K562 (cell line): ENCODE results near the gene POLR3GL. TPM values are rescaled to one million over a fixed set of nuclear protein-coding genes. Genes with fewer than 3 reads are reported as not detected.

Experiments
- CBFA2T3 ChIP-seq: fragments of 450-650 bp; IDR thresholded peaks from 2 replicates; pipeline ENCODE4 v1.6.1; 2017
- CHD2 ChIP-seq: IDR thresholded peaks from 2 replicates; pipeline ENCODE4 v1.6.1; 2011; ENCODE audit warnings: low read depth, low read length
- FOXA3 ChIP-seq, 2 experiments: fragments of 450-650 bp in 1 of 2; sonication (generic) in 1 of 2; formaldehyde crosslinking; IDR thresholded peaks in 1 of 2; conservative IDR thresholded peaks in 1 of 2; 2 replicates each; pipeline versions ENCODE4 v1.4.0 to v1.8.0; 2020 to 2022; ENCODE audit warnings: mild to moderate bottlenecking in 2 of 2, missing genetic modification reagents in 1 of 2
- GABPB1 ChIP-seq: sonication (generic); formaldehyde crosslinking; IDR thresholded peaks from 2 replicates; pipeline ENCODE4 v1.8.0; 2022; ENCODE audit warnings: mild to moderate bottlenecking, missing genetic modification reagents
- HDAC8 ChIP-seq: fragments of 450-650 bp; IDR thresholded peaks from 2 replicates; pipeline ENCODE4 v1.6.1; 2016; ENCODE audit warnings: mild to moderate bottlenecking, missing genetic modification characterization, moderate library complexity, missing compliant biosample characterization
- HIVEP1 ChIP-seq: fragments of 250-450 bp; sonication (Bioruptor Pico); IDR thresholded peaks from 2 replicates; pipeline ENCODE4 v1.4.0; 2020; ENCODE audit warnings: mild to moderate bottlenecking
- KDM4B ChIP-seq, 2 experiments: fragments of 450-650 bp in 1 of 2; sonication (generic) in 1 of 2; IDR thresholded peaks; 2 replicates each; pipeline ENCODE4 v1.6.1; 2016 to 2017; ENCODE audit warnings: borderline replicate concordance in 2 of 2, antibody characterized with exemption in 1 of 2, low read depth in 1 of 2, mild to moderate bottlenecking in 1 of 2
- NCOR1 ChIP-seq: fragments of 450-650 bp; IDR thresholded peaks from 2 replicates; pipeline ENCODE4 v1.6.1; 2016; ENCODE audit warnings: mild to moderate bottlenecking, moderate library complexity
- PTTG1 ChIP-seq: fragments of 450-650 bp; IDR thresholded peaks from 2 replicates; pipeline ENCODE4 v1.6.1; 2016; ENCODE audit warnings: low read depth, mild to moderate bottlenecking, missing genetic modification characterization, missing compliant biosample characterization
- RBM14 ChIP-seq: fragments of 200-400 bp; formaldehyde crosslinking; IDR thresholded peaks from 2 replicates; pipeline ENCODE4 v1.6.1; 2018; ENCODE audit warnings: low read depth, mild to moderate bottlenecking, low read length, moderate library complexity, borderline replicate concordance; ENCODE audit not compliant: insufficient read depth
- RFX1 ChIP-seq: fragments of 450-650 bp; IDR thresholded peaks from 2 replicates; pipeline ENCODE4 v1.6.1; 2016; ENCODE audit warnings: mild to moderate bottlenecking, moderate library complexity
- RNF2 ChIP-seq: sonication (generic); IDR thresholded peaks from 2 replicates; pipeline ENCODE4 v1.6.1; 2016
- SAP30 ChIP-seq: fragments of 200-600 bp; sonication (generic); IDR thresholded peaks from 2 replicates; pipeline ENCODE4 v1.6.1; 2012; ENCODE audit warnings: borderline replicate concordance, low read depth, mild to moderate bottlenecking, moderate library complexity, low read length, control low read depth, inconsistent platforms; ENCODE audit not compliant: insufficient read depth, poor library complexity, severe bottlenecking
- SIX5 ChIP-seq, 2 experiments: IDR thresholded peaks; 2 replicates each; pipeline ENCODE4 v1.6.1; 2011; ENCODE audit warnings: low read length in 2 of 2, borderline replicate concordance in 1 of 2, low read depth in 1 of 2, mild to moderate bottlenecking in 1 of 2, moderate library complexity in 1 of 2; ENCODE audit not compliant: insufficient read depth in 1 of 2
- ZBTB7A ChIP-seq: IDR thresholded peaks from 2 replicates; pipeline ENCODE4 v1.6.1; 2011; ENCODE audit warnings: low read depth, mild to moderate bottlenecking, low read length, moderate library complexity, borderline replicate concordance; ENCODE audit not compliant: control insufficient read depth
- polyA plus RNA-seq, 8 experiments: library from polyadenylated mRNA; depleted of rRNA in 4 of 8; stranded (reverse) in 5 of 8; unstranded in 3 of 8; fragments of >200 nt; fragmentation: Nextera tagmentation in 2 of 8; fragmentation: Illumina TruSeq in 1 of 8; extraction: Ambion mirVana in 2 of 8; extraction: Trizol in 1 of 8; gene quantifications; 2 replicates each; pipeline versions ENCODE4 v1.2.1 to v1.2.3, GENCODE V29; 2011 to 2014; ENCODE audit warnings: inconsistent platforms in 1 of 8, missing spikeins in 1 of 8
- total RNA-seq, 7 experiments: library from RNA; depleted of rRNA in 6 of 7; stranded (reverse); fragments of >200 nt in 6 of 7; fragmentation: Illumina TruSeq in 2 of 7; extraction: Trizol in 2 of 7; gene quantifications; 2 replicates each; pipeline versions ENCODE4 v1.2.1 to v1.2.3, GENCODE V29; 2011 to 2021; ENCODE audit warnings: low replicate concordance in 1 of 7
- TF ChIP-seq, protein P1 (sequence below): fragments of 200-600 bp; sonication (generic); IDR thresholded peaks from one replicate; pipeline ENCODE4 v1.6.1; 2012; ENCODE audit warnings: mild to moderate bottlenecking, low read depth, low read length, inconsistent platforms
- TF ChIP-seq, protein P2 (sequence below): fragments of 250-450 bp; sonication (Bioruptor Pico); IDR thresholded peaks from 2 replicates; pipeline ENCODE4 v1.9.0; 2021; ENCODE audit warnings: mild to moderate bottlenecking

Gene POLR3GL
- total and polyA plus RNA-seq, 9 of the 15 experiments (the other 6 are each of a cell fraction or from before 2014, with no cell fraction given): 14.6 to 48.4 (median 38.2) TPM

DNA sequence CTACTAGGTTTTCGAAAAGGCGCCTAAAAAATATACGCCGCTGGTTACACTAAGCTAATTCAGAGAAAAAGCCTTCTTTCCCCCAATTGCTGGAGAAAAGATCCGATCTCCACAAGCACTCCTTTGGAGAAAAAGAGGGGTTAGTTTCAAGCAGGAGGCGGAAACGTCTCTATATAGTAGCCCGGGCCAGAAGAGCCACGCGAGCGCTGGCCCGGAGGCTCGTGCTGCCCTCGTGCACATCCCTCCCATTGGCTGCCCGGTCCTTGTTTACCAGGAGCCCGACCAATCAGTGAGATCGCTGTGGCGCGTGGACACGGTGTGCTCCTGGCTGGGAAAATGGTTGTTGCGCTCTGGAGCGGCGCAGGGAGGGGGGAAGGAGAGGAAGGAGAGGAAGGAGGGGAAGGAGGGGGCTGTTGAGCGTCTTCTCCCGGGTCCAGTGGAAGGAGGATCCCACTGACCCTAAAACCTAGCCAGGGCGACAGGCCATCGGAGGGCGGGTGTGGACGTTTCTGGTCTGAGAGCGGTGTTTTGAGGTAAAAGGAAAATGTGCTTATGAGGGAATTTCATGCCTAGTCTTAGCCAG is 32.0 kb downstream of the POLR3GL start, which contains the start of gene TXNIP (continued):
- TF ChIP-seq, protein P1, sequence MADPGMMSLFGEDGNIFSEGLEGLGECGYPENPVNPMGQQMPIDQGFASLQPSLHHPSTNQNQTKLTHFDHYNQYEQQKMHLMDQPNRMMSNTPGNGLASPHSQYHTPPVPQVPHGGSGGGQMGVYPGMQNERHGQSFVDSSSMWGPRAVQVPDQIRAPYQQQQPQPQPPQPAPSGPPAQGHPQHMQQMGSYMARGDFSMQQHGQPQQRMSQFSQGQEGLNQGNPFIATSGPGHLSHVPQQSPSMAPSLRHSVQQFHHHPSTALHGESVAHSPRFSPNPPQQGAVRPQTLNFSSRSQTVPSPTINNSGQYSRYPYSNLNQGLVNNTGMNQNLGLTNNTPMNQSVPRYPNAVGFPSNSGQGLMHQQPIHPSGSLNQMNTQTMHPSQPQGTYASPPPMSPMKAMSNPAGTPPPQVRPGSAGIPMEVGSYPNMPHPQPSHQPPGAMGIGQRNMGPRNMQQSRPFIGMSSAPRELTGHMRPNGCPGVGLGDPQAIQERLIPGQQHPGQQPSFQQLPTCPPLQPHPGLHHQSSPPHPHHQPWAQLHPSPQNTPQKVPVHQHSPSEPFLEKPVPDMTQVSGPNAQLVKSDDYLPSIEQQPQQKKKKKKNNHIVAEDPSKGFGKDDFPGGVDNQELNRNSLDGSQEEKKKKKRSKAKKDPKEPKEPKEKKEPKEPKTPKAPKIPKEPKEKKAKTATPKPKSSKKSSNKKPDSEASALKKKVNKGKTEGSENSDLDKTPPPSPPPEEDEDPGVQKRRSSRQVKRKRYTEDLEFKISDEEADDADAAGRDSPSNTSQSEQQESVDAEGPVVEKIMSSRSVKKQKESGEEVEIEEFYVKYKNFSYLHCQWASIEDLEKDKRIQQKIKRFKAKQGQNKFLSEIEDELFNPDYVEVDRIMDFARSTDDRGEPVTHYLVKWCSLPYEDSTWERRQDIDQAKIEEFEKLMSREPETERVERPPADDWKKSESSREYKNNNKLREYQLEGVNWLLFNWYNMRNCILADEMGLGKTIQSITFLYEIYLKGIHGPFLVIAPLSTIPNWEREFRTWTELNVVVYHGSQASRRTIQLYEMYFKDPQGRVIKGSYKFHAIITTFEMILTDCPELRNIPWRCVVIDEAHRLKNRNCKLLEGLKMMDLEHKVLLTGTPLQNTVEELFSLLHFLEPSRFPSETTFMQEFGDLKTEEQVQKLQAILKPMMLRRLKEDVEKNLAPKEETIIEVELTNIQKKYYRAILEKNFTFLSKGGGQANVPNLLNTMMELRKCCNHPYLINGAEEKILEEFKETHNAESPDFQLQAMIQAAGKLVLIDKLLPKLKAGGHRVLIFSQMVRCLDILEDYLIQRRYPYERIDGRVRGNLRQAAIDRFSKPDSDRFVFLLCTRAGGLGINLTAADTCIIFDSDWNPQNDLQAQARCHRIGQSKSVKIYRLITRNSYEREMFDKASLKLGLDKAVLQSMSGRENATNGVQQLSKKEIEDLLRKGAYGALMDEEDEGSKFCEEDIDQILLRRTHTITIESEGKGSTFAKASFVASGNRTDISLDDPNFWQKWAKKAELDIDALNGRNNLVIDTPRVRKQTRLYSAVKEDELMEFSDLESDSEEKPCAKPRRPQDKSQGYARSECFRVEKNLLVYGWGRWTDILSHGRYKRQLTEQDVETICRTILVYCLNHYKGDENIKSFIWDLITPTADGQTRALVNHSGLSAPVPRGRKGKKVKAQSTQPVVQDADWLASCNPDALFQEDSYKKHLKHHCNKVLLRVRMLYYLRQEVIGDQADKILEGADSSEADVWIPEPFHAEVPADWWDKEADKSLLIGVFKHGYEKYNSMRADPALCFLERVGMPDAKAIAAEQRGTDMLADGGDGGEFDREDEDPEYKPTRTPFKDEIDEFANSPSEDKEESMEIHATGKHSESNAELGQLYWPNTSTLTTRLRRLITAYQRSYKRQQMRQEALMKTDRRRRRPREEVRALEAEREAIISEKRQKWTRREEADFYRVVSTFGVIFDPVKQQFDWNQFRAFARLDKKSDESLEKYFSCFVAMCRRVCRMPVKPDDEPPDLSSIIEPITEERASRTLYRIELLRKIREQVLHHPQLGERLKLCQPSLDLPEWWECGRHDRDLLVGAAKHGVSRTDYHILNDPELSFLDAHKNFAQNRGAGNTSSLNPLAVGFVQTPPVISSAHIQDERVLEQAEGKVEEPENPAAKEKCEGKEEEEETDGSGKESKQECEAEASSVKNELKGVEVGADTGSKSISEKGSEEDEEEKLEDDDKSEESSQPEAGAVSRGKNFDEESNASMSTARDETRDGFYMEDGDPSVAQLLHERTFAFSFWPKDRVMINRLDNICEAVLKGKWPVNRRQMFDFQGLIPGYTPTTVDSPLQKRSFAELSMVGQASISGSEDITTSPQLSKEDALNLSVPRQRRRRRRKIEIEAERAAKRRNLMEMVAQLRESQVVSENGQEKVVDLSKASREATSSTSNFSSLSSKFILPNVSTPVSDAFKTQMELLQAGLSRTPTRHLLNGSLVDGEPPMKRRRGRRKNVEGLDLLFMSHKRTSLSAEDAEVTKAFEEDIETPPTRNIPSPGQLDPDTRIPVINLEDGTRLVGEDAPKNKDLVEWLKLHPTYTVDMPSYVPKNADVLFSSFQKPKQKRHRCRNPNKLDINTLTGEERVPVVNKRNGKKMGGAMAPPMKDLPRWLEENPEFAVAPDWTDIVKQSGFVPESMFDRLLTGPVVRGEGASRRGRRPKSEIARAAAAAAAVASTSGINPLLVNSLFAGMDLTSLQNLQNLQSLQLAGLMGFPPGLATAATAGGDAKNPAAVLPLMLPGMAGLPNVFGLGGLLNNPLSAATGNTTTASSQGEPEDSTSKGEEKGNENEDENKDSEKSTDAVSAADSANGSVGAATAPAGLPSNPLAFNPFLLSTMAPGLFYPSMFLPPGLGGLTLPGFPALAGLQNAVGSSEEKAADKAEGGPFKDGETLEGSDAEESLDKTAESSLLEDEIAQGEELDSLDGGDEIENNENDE: no peak
- TF ChIP-seq KDM4B (IDR thresholded peaks at IDR 0.05; ENCODE audit: borderline replicate concordance in 2 of 2, low read depth in 1 of 2) (peak in 1 of 2 experiments; percentile 75; a peak in 1 of 4 replicates), RBM14 (no peak), ZBTB7A (0 out of 2 replicates have a peak, but pooled peaks have one; percentile 12), CBFA2T3 (no peak), CHD2 (peak; percentile 81), HDAC8 (tag) (peak; percentile 72; the same call in 1 of the 2 replicates), FOXA3 (CRISPR knock-in tag; conservative IDR thresholded peaks at IDR 0.05 in 1 of 2, IDR thresholded peaks at IDR 0.05 in 1 of 2) (peak; percentile 66 to 98), NCOR1 (peak; percentile 92), PTTG1 (tag) (no peak), RFX1 (peak; percentile 2; the same call in 1 of the 2 replicates), RNF2 (peak; percentile 93; the same call in 1 of the 2 replicates), GABPB1 (CRISPR knock-in tag) (peak; percentile 66; the same call in 1 of the 2 replicates), SAP30 (no peak), HIVEP1 (CRISPR knock-in tag) (no peak), SIX5 (IDR thresholded peaks at IDR 0.05; ENCODE audit: borderline replicate concordance in 1 of 2, insufficient read depth in 1 of 2, low read depth in 1 of 2, low read length in 2 of 2) (no peak)
- TF ChIP-seq, protein P2, sequence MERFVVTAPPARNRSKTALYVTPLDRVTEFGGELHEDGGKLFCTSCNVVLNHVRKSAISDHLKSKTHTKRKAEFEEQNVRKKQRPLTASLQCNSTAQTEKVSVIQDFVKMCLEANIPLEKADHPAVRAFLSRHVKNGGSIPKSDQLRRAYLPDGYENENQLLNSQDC (CRISPR knock-in tag): no peak
